NCI-H82 (cell line): Measurements from ENCODE around the gene CERS3.

ENCODE experiments used
- DNase-seq: peaks from one replicate; lab custom pipeline; 2025; lab: John Stamatoyannopoulos, UW

Gene CERS3

GRCh38 chr15:100529556-100529955 is 806 bp upstream of the CERS3 start:
- no peak for DNase-seq

GRCh38 chr15:100526027-100526481 is 2.7 kb downstream of the CERS3 start:
- no peak for DNase-seq

GRCh38 chr15:100525436-100525835 is 3.3 kb downstream of the CERS3 start:
- no peak for DNase-seq

GRCh38 chr15:100524326-100524725 is 4.4 kb downstream of the CERS3 start:
- no peak for DNase-seq

- no peak for DNase-seq
These were observed 6.8 kb downstream of the CERS3 start for GRCh38 chr15:100521907-100522306.

GRCh38 chr15:100520132-100520921 is 8.4 kb downstream of the CERS3 start:
- DNase-seq, result no peak

- no peak for DNase-seq
These were observed 10.9 kb downstream of the CERS3 start for GRCh38 chr15:100517846-100518245.

- no peak for DNase-seq
These were observed 11.9 kb downstream of the CERS3 start for GRCh38 chr15:100516643-100517512.

GRCh38 chr15:100515758-100516157 is 13.0 kb downstream of the CERS3 start:
- peak; percentile 48 for DNase-seq

GRCh38 chr15:100508641-100509300 is 20.0 kb downstream of the CERS3 start:
- no peak for DNase-seq

- no peak for DNase-seq
These were observed 26.1 kb downstream of the CERS3 start for GRCh38 chr15:100502651-100503050.

- DNase-seq, result no peak
These were observed 27.6 kb downstream of the CERS3 start for GRCh38 chr15:100501117-100501516.

GRCh38 chr15:100500226-100500990 is 28.3 kb downstream of the CERS3 start:
- no peak for DNase-seq

- no peak for DNase-seq
These were observed 32.9 kb downstream of the CERS3 start for GRCh38 chr15:100495861-100496260.

GRCh38 chr15:100493213-100493612 is 35.5 kb downstream of the CERS3 start:
- DNase-seq, result no peak

GRCh38 chr15:100484443-100484842 is 44.3 kb downstream of the CERS3 start:
- DNase-seq, result no peak

- no peak for DNase-seq
These were observed 45.4 kb downstream of the CERS3 start for GRCh38 chr15:100483370-100483769.

- no peak for DNase-seq
These were observed 51.9 kb downstream of the CERS3 start for GRCh38 chr15:100476805-100477204.

GRCh38 chr15:100472736-100473135 is 56.0 kb downstream of the CERS3 start:
- DNase-seq, result no peak

- peak; percentile 31 for DNase-seq
These were observed 56.8 kb downstream of the CERS3 start for GRCh38 chr15:100471933-100472332.

GRCh38 chr15:100468285-100468684 is 60.5 kb downstream of the CERS3 start:
- no peak for DNase-seq

GRCh38 chr15:100466073-100466472 is 62.7 kb downstream of the CERS3 start:
- no peak for DNase-seq
